Measurements from ENCODE around the gene ZNF804A. TPM values are rescaled to one million over a fixed set of nuclear protein-coding genes. Genes with fewer than 3 reads are reported as not detected.

Gene ZNF804A
- total and polyA plus RNA-seq, 2 of the 8 experiments (the other 6 are each of a cell fraction or from before 2014, with no cell fraction given) = 0.02 TPM; not detected in 1

GRCh38 chr2:184760931-184761330, 162.6 kb downstream of the ZNF804A start:
- H2BK5ac ChIP-seq (ENCODE audit: low read depth, low read length) = no peak overlapping the region
- FAIRE-seq = no peak
- no peak for DNase-seq (ENCODE audit: low read depth in 1 of 2, low spot score in 2 of 2)
- no peak overlapping the region for H3K4me2 ChIP-seq (ENCODE audit: insufficient read depth in 1 of 2, low read depth in 2 of 2, low read length in 2 of 2)
- H2AFZ ChIP-seq (ENCODE audit: low read length) = no peak overlapping the region
- no peaks in the 10 kb centered on the region for H3K79me1 ChIP-seq (ENCODE audit: low read depth, low read length)
- no peak overlapping the region for H3K18ac ChIP-seq (ENCODE audit: extremely low read depth, low read length)
- H3K27ac ChIP-seq (ENCODE audit: low read depth, low read length) = no peak overlapping the region
- 87% methylated on average over 2 of the region's 2 CpGs; no CpG with 5 or more reads in 1 of the 2 experiments for WGBS, 2 experiments (ENCODE audit: extremely low coverage in 1 of 2, insufficient coverage in 1 of 2, insufficient read length in 1 of 2, insufficient replicate concordance in 2 of 2, low coverage in 1 of 2, low lambda C conversion rate in 2 of 2, missing lambda C conversion rate in 1 of 2)
- H3K4me3 ChIP-seq (ENCODE audit: extremely low read depth in 1 of 4, insufficient read depth in 2 of 4, low read depth in 3 of 4, low read length in 4 of 4) = no peak overlapping the region
- no peaks in the 10 kb centered on the region for H3K9me3 ChIP-seq (ENCODE audit: insufficient read depth in 2 of 2, low read depth in 1 of 2, low read length in 1 of 2)
- ChIA-PET CTCF (ENCODE audit: partially characterized antibody) (no interaction called here), POLR2A (ENCODE audit: partially characterized antibody) (no interaction called here)
- no peak overlapping the region for H3K23ac ChIP-seq (ENCODE audit: insufficient read length)
- no peaks in the 10 kb centered on the region for H3K23me2 ChIP-seq (ENCODE audit: low read depth, low read length)
- no peaks in the 10 kb centered on the region for H3K4me1 ChIP-seq (replicated peaks in 1 of 4; ENCODE audit: control insufficient read depth in 3 of 4, insufficient read depth in 4 of 4, low read length in 3 of 4)
- no peaks in the 10 kb centered on the region for H3K36me3 ChIP-seq (ENCODE audit: control insufficient read depth in 2 of 4, insufficient read depth in 4 of 4, low read length in 3 of 4)
- H2BK120ac ChIP-seq (replicated peaks; ENCODE audit: low read depth, low read length) = no peak overlapping the region
- no peak overlapping the region for H2BK20ac ChIP-seq (ENCODE audit: low read length)
- no peaks in the 10 kb centered on the region for H3K27me3 ChIP-seq (replicated peaks in 1 of 4; ENCODE audit: control insufficient read depth in 3 of 4, extremely low read depth in 1 of 4, insufficient read depth in 3 of 4, low read length in 3 of 4)
- H4K20me1 ChIP-seq (replicated peaks in 1 of 2; ENCODE audit: control insufficient read depth in 1 of 2, insufficient read depth in 2 of 2, low read length in 2 of 2) = no peaks in the 10 kb centered on the region
- H3K56ac ChIP-seq (replicated peaks; ENCODE audit: insufficient read length, low read depth, low read length) = no peak overlapping the region
- H4K5ac ChIP-seq (ENCODE audit: insufficient read length, low read depth, low read length) = no peak overlapping the region
- no peaks in the 10 kb centered on the region for H3K79me2 ChIP-seq (ENCODE audit: control insufficient read depth in 1 of 2, insufficient read depth in 2 of 2, low read length in 2 of 2)
- H2BK12ac ChIP-seq (ENCODE audit: low read depth, low read length) = no peak overlapping the region
- H4K8ac ChIP-seq (ENCODE audit: extremely low read depth, insufficient read depth, low read length) = no peak overlapping the region
- no peak overlapping the region for H2BK15ac ChIP-seq (ENCODE audit: low read length)
- no peak overlapping the region for H3K4ac ChIP-seq (replicated peaks; ENCODE audit: insufficient read length, low read depth, low read length)
- H3K14ac ChIP-seq (ENCODE audit: insufficient read length) = no peak overlapping the region
- no peak for TF ChIP-seq JUND (IDR thresholded peaks at IDR 0.05; ENCODE audit: low read length)
- TF ChIP-seq MAFK (IDR thresholded peaks at IDR 0.05; ENCODE audit: low read depth, low read length) = peak; percentile 37; the same call in 1 of the 2 replicates
- H4K91ac ChIP-seq (replicated peaks; ENCODE audit: insufficient read length, low read length) = no peak overlapping the region
- H3K9ac ChIP-seq (replicated peaks in 1 of 4; ENCODE audit: extremely low read depth in 1 of 4, low read depth in 3 of 4, low read length in 3 of 4) = no peak overlapping the region
- no peak overlapping the region for H2AK5ac ChIP-seq (ENCODE audit: low read depth, low read length)

Data from H1 (cell line).